ENCODE results near the gene TYRO3.

The TYRO3 gene

GRCh38 chr15:41620536-41621199 is 61.7 kb downstream of the TYRO3 start:
- no peaks in the 10 kb centered on the region for H3K36me3 ChIP-seq (ENCODE audit: insufficient read depth, low read length)
- no peaks in the 10 kb centered on the region for H3K27me3 ChIP-seq (ENCODE audit: control insufficient read depth, insufficient read depth, low read length)
- H3K4me3 ChIP-seq (ENCODE audit: low read length) = peak overlapping the region; percentile 69
- H3K9ac ChIP-seq (ENCODE audit: low read depth, low read length) = peak overlapping the region; percentile 68
- peak overlapping the region; percentile 95 for H3K4me2 ChIP-seq (ENCODE audit: low read length)
- no peaks in the 10 kb centered on the region for H3K9me3 ChIP-seq (replicated peaks; ENCODE audit: low read length)
- H3K4me1 ChIP-seq (ENCODE audit: control insufficient read depth, insufficient read depth, low read length) = peaks cover 14% of the 10 kb centered on the region

- Histone ChIP-seq H3K4me3 (ENCODE audit: low read length) (peak overlapping the region; percentile 69), H3K27me3 (ENCODE audit: control insufficient read depth, insufficient read depth, low read length) (no peaks in the 10 kb centered on the region), H3K36me3 (ENCODE audit: insufficient read depth, low read length) (no peaks in the 10 kb centered on the region), H3K9me3 (replicated peaks; ENCODE audit: low read length) (no peaks in the 10 kb centered on the region), H3K9ac (ENCODE audit: low read depth, low read length) (peak overlapping the region; percentile 68), H3K4me1 (ENCODE audit: control insufficient read depth, insufficient read depth, low read length) (peaks cover 14% of the 10 kb centered on the region), H3K4me2 (ENCODE audit: low read length) (peak overlapping the region; percentile 95)
Measured at GRCh38 chr15:41621200-41622193, 62.5 kb downstream of the TYRO3 start.

- Histone ChIP-seq H3K4me1 (ENCODE audit: control insufficient read depth, insufficient read depth, low read length) (peaks cover 14% of the 10 kb centered on the region), H3K4me3 (ENCODE audit: low read length) (no peak overlapping the region), H3K36me3 (ENCODE audit: insufficient read depth, low read length) (no peaks in the 10 kb centered on the region), H3K9ac (ENCODE audit: low read depth, low read length) (no peak overlapping the region), H3K27me3 (ENCODE audit: control insufficient read depth, insufficient read depth, low read length) (no peaks in the 10 kb centered on the region), H3K4me2 (ENCODE audit: low read length) (no peak overlapping the region), H3K9me3 (replicated peaks; ENCODE audit: low read length) (no peaks in the 10 kb centered on the region)
Measured at GRCh38 chr15:41622901-41623300, 63.9 kb downstream of the TYRO3 start.

DNA sequence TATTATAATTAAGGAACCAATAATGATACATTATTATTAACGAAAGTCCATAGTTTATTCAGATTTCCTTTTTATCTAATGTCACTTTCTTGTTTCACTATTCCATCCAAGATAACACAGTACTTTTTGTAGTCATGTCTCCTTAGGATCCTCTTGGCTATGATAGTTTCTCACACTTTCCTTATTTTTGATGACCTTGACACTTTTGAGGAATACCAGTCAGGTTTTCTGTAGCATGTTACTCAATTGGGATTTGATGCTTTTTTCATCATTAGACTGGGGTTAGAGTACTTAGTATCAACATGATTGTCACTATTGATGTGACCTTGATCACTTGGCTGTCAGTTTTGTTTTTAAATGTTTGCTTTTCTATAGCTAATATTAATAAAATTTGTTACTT is 68.2 kb downstream of the TYRO3 start:
- Histone ChIP-seq H3K4me3 (ENCODE audit: low read length) (no peak overlapping the region), H3K9ac (ENCODE audit: low read depth, low read length) (no peak overlapping the region), H3K9me3 (replicated peaks; ENCODE audit: low read length) (no peaks in the 10 kb centered on the region), H3K4me2 (ENCODE audit: low read length) (no peak overlapping the region), H3K36me3 (ENCODE audit: insufficient read depth, low read length) (no peaks in the 10 kb centered on the region), H3K4me1 (ENCODE audit: control insufficient read depth, insufficient read depth, low read length) (peaks cover 8% of the 10 kb centered on the region), H3K27me3 (ENCODE audit: control insufficient read depth, insufficient read depth, low read length) (no peaks in the 10 kb centered on the region)

DNA sequence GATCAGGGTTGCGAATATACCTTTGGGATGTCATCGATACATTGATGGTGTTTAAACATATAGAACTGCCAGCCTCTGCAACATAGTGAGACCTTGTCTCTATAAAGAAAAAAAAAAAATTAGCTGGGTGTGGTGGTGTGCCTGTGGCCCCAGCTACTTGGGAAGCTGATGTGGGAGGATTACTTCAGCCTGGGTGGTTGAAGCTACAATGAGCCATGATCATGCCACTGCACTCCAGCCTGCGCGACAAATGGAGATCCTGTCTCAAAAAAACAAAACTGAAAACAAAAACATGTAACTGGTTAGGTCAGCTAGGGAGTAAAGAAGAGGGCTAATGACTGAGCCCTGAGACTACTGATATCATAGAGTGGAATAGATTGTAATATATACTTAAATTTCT is 70.5 kb downstream of the TYRO3 start:
- no peak overlapping the region for H3K9ac ChIP-seq (ENCODE audit: low read depth, low read length)
- H3K36me3 ChIP-seq (ENCODE audit: insufficient read depth, low read length) = no peaks in the 10 kb centered on the region
- H3K4me3 ChIP-seq (ENCODE audit: low read length) = no peak overlapping the region
- H3K4me1 ChIP-seq (ENCODE audit: control insufficient read depth, insufficient read depth, low read length) = peaks cover 7% of the 10 kb centered on the region
- no peaks in the 10 kb centered on the region for H3K9me3 ChIP-seq (replicated peaks; ENCODE audit: low read length)
- no peak overlapping the region for H3K4me2 ChIP-seq (ENCODE audit: low read length)
- no peaks in the 10 kb centered on the region for H3K27me3 ChIP-seq (ENCODE audit: control insufficient read depth, insufficient read depth, low read length)

DNA sequence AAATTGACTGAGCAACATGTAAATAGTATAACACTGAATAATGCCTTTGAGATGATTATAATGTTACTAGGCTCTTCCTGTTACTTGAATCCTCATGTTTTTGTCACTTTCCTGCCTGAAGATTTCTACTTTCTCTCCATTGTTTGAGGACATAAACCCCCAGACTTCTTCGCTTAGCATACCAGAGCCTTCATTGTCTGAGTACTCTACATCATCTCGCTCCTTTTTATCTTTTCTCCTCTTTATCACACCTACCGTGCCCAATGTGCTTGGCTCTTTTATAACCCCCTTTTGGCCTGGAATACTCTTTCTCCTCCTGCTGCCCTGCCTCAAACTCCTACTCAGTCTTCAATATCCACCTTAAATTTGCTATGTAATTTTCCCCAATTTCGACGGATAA is 70.9 kb downstream of the TYRO3 start:
- Histone ChIP-seq H3K4me1 (ENCODE audit: control insufficient read depth, insufficient read depth, low read length) (peaks cover 7% of the 10 kb centered on the region), H3K27me3 (ENCODE audit: control insufficient read depth, insufficient read depth, low read length) (no peaks in the 10 kb centered on the region), H3K9ac (ENCODE audit: low read depth, low read length) (no peak overlapping the region), H3K9me3 (replicated peaks; ENCODE audit: low read length) (no peaks in the 10 kb centered on the region), H3K4me3 (ENCODE audit: low read length) (no peak overlapping the region), H3K36me3 (ENCODE audit: insufficient read depth, low read length) (no peaks in the 10 kb centered on the region), H3K4me2 (ENCODE audit: low read length) (no peak overlapping the region)

DNA sequence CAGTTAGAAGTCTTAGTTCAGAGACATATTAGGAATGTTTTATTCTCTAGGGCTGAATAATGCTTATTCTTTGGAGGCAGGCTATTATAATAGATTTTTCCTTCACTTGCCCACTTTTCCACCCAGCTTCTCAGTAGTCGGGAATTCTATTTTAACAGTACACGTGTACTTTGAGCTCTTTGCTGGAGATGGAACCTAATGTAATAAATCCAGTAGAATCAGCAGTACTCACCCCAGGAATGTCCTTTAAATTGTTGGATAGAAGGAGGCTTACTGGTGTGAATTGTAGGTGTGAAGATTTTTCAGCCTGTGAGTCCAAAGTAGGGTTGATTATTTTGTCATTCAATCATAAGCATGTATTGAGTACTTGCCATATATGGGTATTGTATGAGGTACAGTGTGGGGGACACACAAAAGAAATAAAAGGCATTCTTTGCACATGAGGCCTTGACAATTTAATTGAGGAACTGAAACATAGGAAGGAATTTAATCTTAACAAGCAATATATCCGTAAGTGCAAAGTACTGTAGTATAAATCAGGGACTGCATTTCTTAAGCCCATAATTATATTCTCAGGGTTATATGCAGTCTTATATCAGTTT is 71.7 kb downstream of the TYRO3 start:
- Histone ChIP-seq H3K4me2 (ENCODE audit: low read length) (no peak overlapping the region), H3K36me3 (ENCODE audit: insufficient read depth, low read length) (no peaks in the 10 kb centered on the region), H3K9me3 (replicated peaks; ENCODE audit: low read length) (no peaks in the 10 kb centered on the region), H3K4me3 (ENCODE audit: low read length) (no peak overlapping the region), H3K9ac (ENCODE audit: low read depth, low read length) (no peak overlapping the region), H3K4me1 (ENCODE audit: control insufficient read depth, insufficient read depth, low read length) (peaks cover 7% of the 10 kb centered on the region), H3K27me3 (ENCODE audit: control insufficient read depth, insufficient read depth, low read length) (no peaks in the 10 kb centered on the region)

DNA sequence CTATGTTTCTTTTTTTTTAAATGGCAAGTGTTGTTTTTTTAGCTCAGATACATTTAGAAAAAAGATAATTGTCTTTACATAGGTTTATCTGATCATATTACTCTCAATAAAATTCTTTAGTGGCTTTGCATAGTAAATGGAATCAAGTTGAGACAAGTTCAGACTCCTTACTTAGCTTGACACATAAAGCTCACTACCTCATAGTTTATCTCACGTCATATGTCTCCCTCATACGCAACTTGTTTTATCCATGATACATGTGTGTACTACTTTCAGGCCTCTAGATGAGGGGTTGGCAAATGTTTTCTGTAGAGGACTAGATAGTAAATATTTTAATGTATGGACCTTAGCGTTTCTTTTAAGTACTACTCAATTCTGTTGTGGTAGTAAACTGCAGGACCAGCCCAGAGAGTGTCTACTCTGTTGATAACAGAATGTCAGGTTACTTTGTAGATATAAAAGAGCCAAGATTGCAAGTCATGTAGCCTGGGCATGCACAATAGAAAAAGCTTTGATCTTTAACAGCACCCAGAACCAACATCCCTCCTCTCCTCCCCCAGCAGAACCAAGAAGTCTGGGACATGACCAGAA is 73.0 kb downstream of the TYRO3 start:
- H3K4me3 ChIP-seq (ENCODE audit: low read length) = no peak overlapping the region
- no peaks in the 10 kb centered on the region for H3K27me3 ChIP-seq (ENCODE audit: control insufficient read depth, insufficient read depth, low read length)
- no peaks in the 10 kb centered on the region for H3K9me3 ChIP-seq (replicated peaks; ENCODE audit: low read length)
- no peaks in the 10 kb centered on the region for H3K36me3 ChIP-seq (ENCODE audit: insufficient read depth, low read length)
- H3K4me2 ChIP-seq (ENCODE audit: low read length) = no peak overlapping the region
- H3K9ac ChIP-seq (ENCODE audit: low read depth, low read length) = no peak overlapping the region
- H3K4me1 ChIP-seq (ENCODE audit: control insufficient read depth, insufficient read depth, low read length) = peaks cover 7% of the 10 kb centered on the region
